D721Med (cell line): ENCODE measurements around the gene MBTPS1.

Source experiments
- DNase-seq: peaks from one replicate; pipeline ENCODE4 v3.0.0; 2011; ENCODE audit warnings: low spot score; ENCODE audit not compliant: insufficient read length
- FAIRE-seq: peaks from 2 replicates; lab custom pipeline; 2011; peaks lifted over from hg19 to GRCh38; lab: Jason Lieb, UNC
- CTCF ChIP-seq: IDR thresholded peaks from 2 replicates; pipeline ENCODE4 v1.5.1; 2012; ENCODE audit warnings: mild to moderate bottlenecking, control low read depth; ENCODE audit not compliant: insufficient read depth; ENCODE audit errors: missing control alignments

Gene MBTPS1

DNA sequence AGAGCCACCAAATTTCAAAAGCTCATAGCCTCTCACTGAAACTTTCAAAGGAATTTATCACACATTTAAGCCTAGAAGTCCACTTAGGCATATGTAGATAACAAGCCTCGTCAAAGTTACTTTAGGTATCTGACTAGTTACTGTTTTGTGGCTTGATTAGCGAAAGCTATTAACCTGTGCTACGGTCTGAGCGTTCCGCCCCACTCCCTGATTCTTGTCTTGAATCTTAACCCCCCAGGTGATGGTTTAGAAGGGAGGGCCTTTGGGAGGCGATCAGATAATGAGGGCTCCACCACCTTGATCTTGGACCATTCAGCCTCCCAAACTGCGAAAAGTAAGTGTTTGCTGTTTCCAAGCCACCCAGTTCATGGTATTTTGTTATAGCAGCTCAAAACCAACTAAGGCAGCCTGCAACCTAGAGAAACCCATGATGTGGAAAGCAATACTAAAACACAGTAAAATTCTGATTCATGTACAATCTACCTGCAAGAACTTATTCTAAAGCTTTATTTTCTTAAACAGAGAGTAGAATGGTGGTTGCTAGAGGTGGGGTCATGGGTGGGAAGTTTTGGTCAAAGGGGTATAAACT lies 21.1 kb upstream of the MBTPS1 start:
- FAIRE-seq: no peak
- TF ChIP-seq CTCF: no peak
- no peak for DNase-seq

- FAIRE-seq (no peak), DNase-seq (no peak)
- no peak for TF ChIP-seq CTCF
Measured at GRCh38 chr16:84137287-84137686, 20.5 kb upstream of the MBTPS1 start.

- DNase-seq (no peak), FAIRE-seq (no peak)
- no peak for TF ChIP-seq CTCF
Measured at GRCh38 chr16:84136331-84137125, 19.8 kb upstream of the MBTPS1 start.

DNA sequence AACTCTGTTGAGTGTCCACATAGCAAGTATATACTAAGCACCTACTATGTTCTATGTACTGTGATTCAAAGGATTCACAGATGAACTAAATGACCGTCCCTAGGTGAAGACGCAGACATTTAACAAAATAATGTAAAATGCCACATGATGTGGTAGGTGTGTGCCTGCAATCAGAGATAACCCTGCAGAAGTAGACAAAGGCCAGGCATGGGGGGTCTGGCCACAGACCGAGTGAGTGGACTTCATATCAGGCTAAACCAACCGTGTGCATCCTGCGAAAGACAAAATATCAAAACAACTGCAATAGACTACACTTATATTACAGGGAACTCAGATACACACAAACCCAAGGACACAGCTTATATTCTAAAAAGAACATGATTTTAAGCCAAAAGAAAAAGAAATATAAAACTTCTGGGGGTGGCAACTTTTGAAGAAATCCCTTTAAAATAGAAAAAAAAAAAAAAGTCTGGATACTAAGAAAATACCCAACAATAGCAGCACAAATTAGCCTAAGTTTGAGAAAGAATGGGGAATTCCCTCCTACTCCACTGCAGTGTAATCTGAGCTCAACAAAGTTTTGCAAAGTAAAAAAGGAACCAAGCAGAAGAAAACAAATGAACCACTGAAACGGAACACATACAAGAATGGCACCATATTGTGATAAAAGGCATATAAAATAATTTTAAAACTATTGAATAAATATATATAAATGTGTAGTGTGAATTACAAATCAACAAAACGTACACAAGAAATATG lies 16.0 kb upstream of the MBTPS1 start:
- DNase-seq: no peak
- TF ChIP-seq CTCF: no peak
- no peak for FAIRE-seq

DNA sequence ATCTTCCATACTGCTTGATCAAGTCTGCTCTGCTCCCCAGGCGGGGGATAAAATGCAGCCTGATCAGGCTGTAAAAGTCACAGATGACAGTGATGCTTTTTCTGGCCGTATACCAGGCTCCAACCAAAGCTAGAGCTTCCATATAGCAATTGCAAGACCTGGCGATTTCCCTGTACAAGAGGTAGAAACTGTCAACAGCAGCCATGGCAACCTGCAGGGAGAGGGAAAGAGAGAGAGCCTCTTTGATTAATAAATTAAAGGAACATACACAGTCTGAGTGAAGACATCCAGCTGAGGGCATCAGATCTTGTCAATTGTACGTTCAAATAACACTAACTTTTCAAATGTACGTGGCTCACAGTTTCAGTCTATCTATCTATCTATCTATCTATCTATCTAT lies 14.4 kb upstream of the MBTPS1 start:
- TF ChIP-seq CTCF: no peak
- FAIRE-seq (no peak), DNase-seq (no peak)

DNA sequence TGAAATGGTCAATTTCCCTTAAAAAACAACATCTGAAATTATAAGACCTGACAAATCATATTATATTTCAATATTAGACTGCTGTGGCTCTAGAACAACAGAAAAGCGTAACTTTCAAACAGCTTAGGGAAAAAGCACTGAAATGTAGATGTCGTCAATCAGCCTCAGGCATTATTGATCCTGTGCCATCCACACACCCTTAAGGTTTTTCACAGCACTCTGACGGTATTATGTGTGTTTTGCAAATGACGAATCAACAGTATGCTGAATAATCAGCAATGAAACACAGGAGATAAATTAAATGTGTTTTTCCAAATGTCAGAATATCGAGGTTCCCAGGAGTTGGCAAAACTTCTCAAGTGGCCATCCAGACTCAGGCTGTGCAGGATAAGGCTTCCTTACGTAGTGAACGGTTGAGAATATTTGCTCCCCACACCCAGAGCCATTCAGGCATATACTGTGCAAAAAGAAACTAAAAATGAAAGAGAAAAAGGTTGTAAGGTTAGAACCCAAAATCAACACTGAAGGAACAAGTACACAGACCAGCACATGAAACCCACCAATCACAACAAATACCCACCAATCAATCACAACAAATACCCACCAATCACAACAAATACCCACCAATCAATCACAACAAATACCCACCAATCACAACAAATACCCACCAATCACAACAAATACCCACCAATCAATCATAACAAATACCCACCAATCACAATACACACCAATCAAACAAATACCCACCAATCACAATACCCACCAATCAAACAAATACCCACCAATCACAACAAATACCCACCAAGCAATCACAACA lies 7.7 kb upstream of the MBTPS1 start:
- TF ChIP-seq CTCF: no peak
- no peak for DNase-seq
- FAIRE-seq: no peak
